Aorta (tissue), 4 donors: ENCODE measurements around the gene ZNF681. TPM values are rescaled to one million over a fixed set of nuclear protein-coding genes. Genes with fewer than 3 reads are reported as not detected.

ENCODE experiments used
- polyA plus RNA-seq, 2 donors: library from polyadenylated mRNA; stranded (reverse); fragments of 200-250 nt; gene quantifications; one replicate each; pipeline ENCODE4 v1.2.3, GENCODE V29; 2013
- total RNA-seq, 2 donors: library from RNA; stranded (reverse); fragmentation: NEBNext Ultra II Directional; extraction: Animal tissue kit (Norgen Biotek cat#: 25700); gene quantifications; one replicate each; pipeline ENCODE4 v1.2.1, GENCODE V29; 2021
- donor health status: healthy with polysubstance abuse.
- donor health status: Bipolar disorder and iron deficiency.
- donor health status: DM: no; HTN: no; CAD: no.
- donor health status: DM: yes; HTN: yes; CAD: no.

The ZNF681 gene
- total and polyA plus RNA-seq, 4 donors = 0.31 to 3.0 (median 0.91) TPM; not detected in 1

Other genes starting within 250 kb of the ZNF681 start
- 1 to 10 TPM; 8.5 to 9.0 TPM for gene ZNF675, start 71.7 kb downstream of the ZNF681 start, total RNA-seq
- 1 to 10 TPM; 2.7 to 3.6 TPM for gene ZNF675, start 71.7 kb downstream of the ZNF681 start, polyA plus RNA-seq
- gene ZNF726, start 156.0 kb upstream of the ZNF681 start, total RNA-seq = 1 to 10 TPM in 1 of 2 donors, under 1 TPM in 1; 0.75 to 1.7 TPM
- gene ZNF726, start 156.0 kb upstream of the ZNF681 start, polyA plus RNA-seq = under 1 TPM in 1 of 2 donors, not detected in 1; 0.54 TPM